ENCODE data around the gene PRIMPOL.

DNA sequence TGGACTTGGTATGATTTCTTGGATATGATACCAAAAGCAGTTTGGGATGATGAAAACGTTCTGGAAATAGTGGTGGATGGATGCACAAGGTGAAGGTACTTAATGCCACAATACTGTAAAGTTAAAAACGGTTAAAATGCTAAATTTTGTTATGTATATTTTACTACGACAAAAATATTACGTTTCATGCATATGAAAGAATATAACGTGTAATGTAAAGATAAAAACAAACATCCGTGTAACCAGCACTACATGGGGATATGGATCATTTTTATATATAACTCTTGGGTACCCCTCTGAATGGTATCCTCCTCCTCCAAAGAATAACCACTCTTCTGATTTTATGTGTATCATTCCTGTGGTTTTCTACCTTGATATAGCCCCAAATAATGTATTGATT lies 85.2 kb downstream of the PRIMPOL start:
- TF ChIP-seq, protein P1, sequence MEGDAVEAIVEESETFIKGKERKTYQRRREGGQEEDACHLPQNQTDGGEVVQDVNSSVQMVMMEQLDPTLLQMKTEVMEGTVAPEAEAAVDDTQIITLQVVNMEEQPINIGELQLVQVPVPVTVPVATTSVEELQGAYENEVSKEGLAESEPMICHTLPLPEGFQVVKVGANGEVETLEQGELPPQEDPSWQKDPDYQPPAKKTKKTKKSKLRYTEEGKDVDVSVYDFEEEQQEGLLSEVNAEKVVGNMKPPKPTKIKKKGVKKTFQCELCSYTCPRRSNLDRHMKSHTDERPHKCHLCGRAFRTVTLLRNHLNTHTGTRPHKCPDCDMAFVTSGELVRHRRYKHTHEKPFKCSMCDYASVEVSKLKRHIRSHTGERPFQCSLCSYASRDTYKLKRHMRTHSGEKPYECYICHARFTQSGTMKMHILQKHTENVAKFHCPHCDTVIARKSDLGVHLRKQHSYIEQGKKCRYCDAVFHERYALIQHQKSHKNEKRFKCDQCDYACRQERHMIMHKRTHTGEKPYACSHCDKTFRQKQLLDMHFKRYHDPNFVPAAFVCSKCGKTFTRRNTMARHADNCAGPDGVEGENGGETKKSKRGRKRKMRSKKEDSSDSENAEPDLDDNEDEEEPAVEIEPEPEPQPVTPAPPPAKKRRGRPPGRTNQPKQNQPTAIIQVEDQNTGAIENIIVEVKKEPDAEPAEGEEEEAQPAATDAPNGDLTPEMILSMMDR (conservative IDR thresholded peaks at IDR 0.05; ENCODE audit: low read depth, low read length) = no peak
- no peak for TF ChIP-seq EZH2 (IDR thresholded peaks at IDR 0.05; ENCODE audit: low read length, unreplicated experiment)
